GM12874 (cell line): Measurements from ENCODE around the gene FIBCD1.

Experiments
- CTCF ChIP-seq: IDR thresholded peaks from 2 replicates; pipeline ENCODE4 v1.5.1; 2011; ENCODE audit warnings: low read depth, mild to moderate bottlenecking, control low read depth, low read length, moderate library complexity; ENCODE audit not compliant: insufficient read depth

The FIBCD1 gene

GRCh38 chr9:130872508-130872907 lies 66.5 kb downstream of the FIBCD1 start:
- TF ChIP-seq CTCF = no peak

- no peak for TF ChIP-seq CTCF
Measured at GRCh38 chr9:130872093-130872492, 67.0 kb downstream of the FIBCD1 start.

GRCh38 chr9:130871395-130872062 lies 67.5 kb downstream of the FIBCD1 start:
- TF ChIP-seq CTCF = no peak

GRCh38 chr9:130870491-130871381 lies 68.3 kb downstream of the FIBCD1 start:
- no peak for TF ChIP-seq CTCF

GRCh38 chr9:130869250-130869649 lies 69.8 kb downstream of the FIBCD1 start:
- TF ChIP-seq CTCF = no peak

GRCh38 chr9:130868230-130868629 lies 70.8 kb downstream of the FIBCD1 start:
- TF ChIP-seq CTCF = no peak

GRCh38 chr9:130867556-130867955 lies 71.5 kb downstream of the FIBCD1 start:
- TF ChIP-seq CTCF = no peak
